Suprapubic skin (tissue), 3 donors: Measurements from ENCODE around the gene CNKSR1.

Experiments used
- POLR2A ChIP-seq, 2 donors: fragments of 450-650 bp; IDR thresholded peaks; one replicate each; pipeline ENCODE4 v1.6.1; 2017; ENCODE audit warnings: antibody characterized with exemption in 2 of 2, mild to moderate bottlenecking in 2 of 2, moderate library complexity in 2 of 2
- TF ChIP-seq, protein P1 (sequence below), 2 donors: fragments of 200-600 bp in 1 of 2; fragments of 450-650 bp in 1 of 2; sonication (generic) in 1 of 2; IDR thresholded peaks; one replicate each; pipeline ENCODE4 v1.5.1; 2016 to 2019; ENCODE audit warnings: antibody characterized with exemption in 2 of 2, mild to moderate bottlenecking in 1 of 2, moderate library complexity in 1 of 2

DNA sequence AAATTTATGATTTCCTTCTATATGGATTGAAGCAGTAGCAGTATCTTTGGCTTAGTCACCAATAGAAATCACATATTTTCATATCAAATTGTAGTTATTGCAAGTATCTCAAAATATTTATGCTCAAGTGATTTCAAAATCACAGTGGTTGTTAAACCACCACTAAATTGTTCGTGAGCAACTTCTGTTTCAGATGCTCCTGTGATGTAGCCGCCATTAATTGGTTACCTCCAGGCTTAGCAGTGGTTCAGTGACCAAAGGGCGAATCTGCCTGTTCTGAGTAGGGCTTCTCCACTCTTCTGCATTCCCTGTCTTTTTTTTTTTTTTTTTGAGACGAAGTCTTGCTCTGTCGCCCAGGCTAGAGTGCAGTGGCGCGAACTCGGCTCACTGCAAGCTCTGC, 1.9 kb upstream of the CNKSR1 start:
- no peak for TF ChIP-seq POLR2A (IDR thresholded peaks at IDR 0.05)
- TF ChIP-seq, protein P1, sequence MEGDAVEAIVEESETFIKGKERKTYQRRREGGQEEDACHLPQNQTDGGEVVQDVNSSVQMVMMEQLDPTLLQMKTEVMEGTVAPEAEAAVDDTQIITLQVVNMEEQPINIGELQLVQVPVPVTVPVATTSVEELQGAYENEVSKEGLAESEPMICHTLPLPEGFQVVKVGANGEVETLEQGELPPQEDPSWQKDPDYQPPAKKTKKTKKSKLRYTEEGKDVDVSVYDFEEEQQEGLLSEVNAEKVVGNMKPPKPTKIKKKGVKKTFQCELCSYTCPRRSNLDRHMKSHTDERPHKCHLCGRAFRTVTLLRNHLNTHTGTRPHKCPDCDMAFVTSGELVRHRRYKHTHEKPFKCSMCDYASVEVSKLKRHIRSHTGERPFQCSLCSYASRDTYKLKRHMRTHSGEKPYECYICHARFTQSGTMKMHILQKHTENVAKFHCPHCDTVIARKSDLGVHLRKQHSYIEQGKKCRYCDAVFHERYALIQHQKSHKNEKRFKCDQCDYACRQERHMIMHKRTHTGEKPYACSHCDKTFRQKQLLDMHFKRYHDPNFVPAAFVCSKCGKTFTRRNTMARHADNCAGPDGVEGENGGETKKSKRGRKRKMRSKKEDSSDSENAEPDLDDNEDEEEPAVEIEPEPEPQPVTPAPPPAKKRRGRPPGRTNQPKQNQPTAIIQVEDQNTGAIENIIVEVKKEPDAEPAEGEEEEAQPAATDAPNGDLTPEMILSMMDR (IDR thresholded peaks at IDR 0.05): no peak
